ENCODE measurements around the gene TMEM132D. TPM values are rescaled to one million over a fixed set of nuclear protein-coding genes. Genes with fewer than 3 reads are reported as not detected.

The TMEM132D gene
- total and polyA plus RNA-seq, 8 donors = 0.19 to 2.8 (median 0.46) TPM

- H3K9me3 ChIP-seq = no peaks in the 10 kb centered on the region
- no peaks in the 10 kb centered on the region for H3K27me3 ChIP-seq
- H3K4me1 ChIP-seq = no peaks in the 10 kb centered on the region
- DNase-seq = no peak
- no peak for ATAC-seq
- no peak overlapping the region for H3K4me3 ChIP-seq
- intact Hi-C loops (cut with DNase I) = no loop called here
- H3K36me3 ChIP-seq = no peaks in the 10 kb centered on the region
- no peak overlapping the region for H3K27ac ChIP-seq
- WGBS, 2 donors = 71 to 80% methylated on average over 2 of the region's 2 CpGs
- FAIRE-seq = no peak
- no peak for TF ChIP-seq CTCF (IDR thresholded peaks at IDR 0.05)
Measured at GRCh38 chr12:129717438-129717837, 186.4 kb downstream of the TMEM132D start.

GRCh38 chr12:129716825-129717224 is 187.0 kb downstream of the TMEM132D start:
- ATAC-seq (no peak), DNase-seq (no peak), FAIRE-seq (no peak)
- no peak overlapping the region for H3K27ac ChIP-seq
- no peaks in the 10 kb centered on the region for H3K4me1 ChIP-seq
- intact Hi-C loops (cut with DNase I) = no loop called here
- no peaks in the 10 kb centered on the region for H3K9me3 ChIP-seq
- no peak for TF ChIP-seq CTCF (IDR thresholded peaks at IDR 0.05)
- H3K4me3 ChIP-seq = no peak overlapping the region
- 70 to 83% methylated on average over 9 of the region's 9 CpGs for WGBS, 2 donors
- H3K36me3 ChIP-seq = no peaks in the 10 kb centered on the region
- H3K27me3 ChIP-seq = no peaks in the 10 kb centered on the region

DNA sequence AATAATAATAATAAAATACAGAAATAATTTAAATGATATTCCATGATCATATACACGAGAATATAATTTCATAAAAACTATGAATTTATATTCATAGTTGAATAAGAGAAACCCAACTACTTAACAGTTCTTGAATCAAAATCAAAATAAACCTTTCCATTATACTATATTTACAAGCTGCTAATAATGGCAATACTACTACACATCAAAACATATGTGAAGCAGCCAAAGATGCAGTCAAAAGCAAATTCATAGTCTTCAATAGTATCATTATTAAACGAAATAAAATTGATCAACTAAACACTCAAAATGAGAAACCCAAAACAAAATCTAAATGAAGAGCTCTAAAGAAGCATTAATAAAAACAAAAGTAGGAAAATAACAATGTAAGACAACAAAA is 197.1 kb downstream of the TMEM132D start:
- no peak for TF ChIP-seq CTCF (IDR thresholded peaks at IDR 0.05)
- Histone ChIP-seq H3K36me3 (no peaks in the 10 kb centered on the region), H3K4me1 (no peaks in the 10 kb centered on the region), H3K27me3 (peaks cover 0 to 10% (median 0%) of the 10 kb centered on the region in 4 donors), H3K4me3 (no peak overlapping the region), H3K9me3 (peaks cover 0 to 5% (median 0%) of the 10 kb centered on the region in 4 donors), H3K27ac (no peak overlapping the region)
- DNase-seq (no peak), ATAC-seq (no peak), FAIRE-seq (no peak)
- intact Hi-C loops (cut with DNase I) = no loop called here
- 44 to 45% methylated on average over 2 of the region's 2 CpGs for WGBS, 2 donors

- intact Hi-C loops (cut with DNase I) = no loop called here
- Histone ChIP-seq H3K36me3 (no peaks in the 10 kb centered on the region), H3K27me3 (peaks cover 0 to 10% (median 3%) of the 10 kb centered on the region in 4 donors), H3K9me3 (peaks cover 0 to 5% (median 0%) of the 10 kb centered on the region in 4 donors), H3K27ac (no peak overlapping the region), H3K4me3 (no peak overlapping the region), H3K4me1 (no peaks in the 10 kb centered on the region)
- ATAC-seq = no peak
- 26 to 29% methylated on average over 11 of the region's 11 CpGs for WGBS, 2 donors
- FAIRE-seq = no peak
- no peak for DNase-seq
- TF ChIP-seq CTCF (IDR thresholded peaks at IDR 0.05) = no peak
Measured at GRCh38 chr12:129704232-129704830, 199.5 kb downstream of the TMEM132D start.

GRCh38 chr12:129701631-129702101 is 202.2 kb downstream of the TMEM132D start:
- no peak overlapping the region for H3K27ac ChIP-seq
- intact Hi-C loops (cut with DNase I) = no loop called here
- peaks cover 0 to 3% (median 0%) of the 10 kb centered on the region in 4 donors for H3K9me3 ChIP-seq
- FAIRE-seq = no peak
- whole genome bisulfite sequencing, 2 donors = 65 to 71% methylated on average over 9 of the region's 9 CpGs
- peaks cover 0 to 10% (median 3%) of the 10 kb centered on the region in 4 donors for H3K27me3 ChIP-seq
- H3K4me3 ChIP-seq = no peak overlapping the region
- no peak for TF ChIP-seq CTCF (IDR thresholded peaks at IDR 0.05)
- no peaks in the 10 kb centered on the region for H3K4me1 ChIP-seq
- DNase-seq = no peak
- ATAC-seq = no peak
- no peaks in the 10 kb centered on the region for H3K36me3 ChIP-seq
